ENCODE results near the gene ADAMTSL5.
"Not testable (repeated sequence)": the region's sequence is repeated elsewhere in the genome, so short reads cannot be mapped to it uniquely, and the experiment has no call there.

Gene ADAMTSL5

GRCh38 chr19:1478934-1479707, 33.7 kb downstream of the ADAMTSL5 start, which contains the start of gene C19orf25:
C19orf25 (minus strand) TSS chr19:1479215; CDS start chr19:1478903, 312 bp downstream.
- TF ChIP-seq ZNF274 (IDR thresholded peaks at IDR 0.05; ENCODE audit: low read depth, low read length): no peak

GRCh38 chr19:1477056-1477455, 35.8 kb downstream of the ADAMTSL5 start:
- not testable (repeated sequence) for H3K4me3 ChIP-seq (ENCODE audit: low read length)

More at GRCh38 chr19:1478934-1479707, 33.7 kb downstream of the ADAMTSL5 start, which contains the start of gene C19orf25:
- H3K4me3 ChIP-seq (ENCODE audit: low read length): peak within 1 kb of the TSS; percentile 85

- H3K4me3 ChIP-seq (ENCODE audit: low read length): no peak overlapping the region
Observed at GRCh38 chr19:1475751-1476437, 36.9 kb downstream of the ADAMTSL5 start.

GRCh38 chr19:1474765-1475351, 38.0 kb downstream of the ADAMTSL5 start:
- no peak for TF ChIP-seq ZNF274 (IDR thresholded peaks at IDR 0.05; ENCODE audit: low read depth, low read length)
- H3K4me3 ChIP-seq (ENCODE audit: low read length): no peak overlapping the region

More at GRCh38 chr19:1475751-1476437, 36.9 kb downstream of the ADAMTSL5 start:
- TF ChIP-seq ZNF274 (IDR thresholded peaks at IDR 0.05; ENCODE audit: low read depth, low read length): no peak

- no peak for TF ChIP-seq ZNF274 (IDR thresholded peaks at IDR 0.05; ENCODE audit: low read depth, low read length)
- no peak overlapping the region for H3K4me3 ChIP-seq (ENCODE audit: low read length)
Observed at GRCh38 chr19:1474011-1474764, 38.6 kb downstream of the ADAMTSL5 start.

- no peak overlapping the region for H3K4me3 ChIP-seq (ENCODE audit: low read length)
- TF ChIP-seq ZNF274 (IDR thresholded peaks at IDR 0.05; ENCODE audit: low read depth, low read length): no peak
Observed at GRCh38 chr19:1473085-1473851, 39.6 kb downstream of the ADAMTSL5 start.

GRCh38 chr19:1472231-1473084, 40.4 kb downstream of the ADAMTSL5 start:
- H3K4me3 ChIP-seq (ENCODE audit: low read length): no peak overlapping the region
- no peak for TF ChIP-seq ZNF274 (IDR thresholded peaks at IDR 0.05; ENCODE audit: low read depth, low read length)

- H3K4me3 ChIP-seq (ENCODE audit: low read length): no peak overlapping the region
- TF ChIP-seq ZNF274 (IDR thresholded peaks at IDR 0.05; ENCODE audit: low read depth, low read length): no peak
Observed at GRCh38 chr19:1471515-1472160, 41.2 kb downstream of the ADAMTSL5 start.

GRCh38 chr19:1471010-1471514, 41.8 kb downstream of the ADAMTSL5 start:
- H3K4me3 ChIP-seq (ENCODE audit: low read length): no peak overlapping the region
- no peak for TF ChIP-seq ZNF274 (IDR thresholded peaks at IDR 0.05; ENCODE audit: low read depth, low read length)

GRCh38 chr19:1470305-1471009, 42.4 kb downstream of the ADAMTSL5 start:
- no peak overlapping the region for H3K4me3 ChIP-seq (ENCODE audit: low read length)
- no peak for TF ChIP-seq ZNF274 (IDR thresholded peaks at IDR 0.05; ENCODE audit: low read depth, low read length)

GRCh38 chr19:1470055-1470304, 42.8 kb downstream of the ADAMTSL5 start:
- TF ChIP-seq ZNF274 (IDR thresholded peaks at IDR 0.05; ENCODE audit: low read depth, low read length): no peak
- H3K4me3 ChIP-seq (ENCODE audit: low read length): no peak overlapping the region

Measured in GM08714 (cell line).